GM12874 (cell line): ENCODE measurements around the gene MYO9B.

Experiments
- TF ChIP-seq, protein P1 (sequence below): IDR thresholded peaks from 2 replicates; pipeline ENCODE4 v1.5.1; 2011; ENCODE audit warnings: low read depth, mild to moderate bottlenecking, control low read depth, low read length, moderate library complexity; ENCODE audit not compliant: insufficient read depth

MYO9B gene, protein sequence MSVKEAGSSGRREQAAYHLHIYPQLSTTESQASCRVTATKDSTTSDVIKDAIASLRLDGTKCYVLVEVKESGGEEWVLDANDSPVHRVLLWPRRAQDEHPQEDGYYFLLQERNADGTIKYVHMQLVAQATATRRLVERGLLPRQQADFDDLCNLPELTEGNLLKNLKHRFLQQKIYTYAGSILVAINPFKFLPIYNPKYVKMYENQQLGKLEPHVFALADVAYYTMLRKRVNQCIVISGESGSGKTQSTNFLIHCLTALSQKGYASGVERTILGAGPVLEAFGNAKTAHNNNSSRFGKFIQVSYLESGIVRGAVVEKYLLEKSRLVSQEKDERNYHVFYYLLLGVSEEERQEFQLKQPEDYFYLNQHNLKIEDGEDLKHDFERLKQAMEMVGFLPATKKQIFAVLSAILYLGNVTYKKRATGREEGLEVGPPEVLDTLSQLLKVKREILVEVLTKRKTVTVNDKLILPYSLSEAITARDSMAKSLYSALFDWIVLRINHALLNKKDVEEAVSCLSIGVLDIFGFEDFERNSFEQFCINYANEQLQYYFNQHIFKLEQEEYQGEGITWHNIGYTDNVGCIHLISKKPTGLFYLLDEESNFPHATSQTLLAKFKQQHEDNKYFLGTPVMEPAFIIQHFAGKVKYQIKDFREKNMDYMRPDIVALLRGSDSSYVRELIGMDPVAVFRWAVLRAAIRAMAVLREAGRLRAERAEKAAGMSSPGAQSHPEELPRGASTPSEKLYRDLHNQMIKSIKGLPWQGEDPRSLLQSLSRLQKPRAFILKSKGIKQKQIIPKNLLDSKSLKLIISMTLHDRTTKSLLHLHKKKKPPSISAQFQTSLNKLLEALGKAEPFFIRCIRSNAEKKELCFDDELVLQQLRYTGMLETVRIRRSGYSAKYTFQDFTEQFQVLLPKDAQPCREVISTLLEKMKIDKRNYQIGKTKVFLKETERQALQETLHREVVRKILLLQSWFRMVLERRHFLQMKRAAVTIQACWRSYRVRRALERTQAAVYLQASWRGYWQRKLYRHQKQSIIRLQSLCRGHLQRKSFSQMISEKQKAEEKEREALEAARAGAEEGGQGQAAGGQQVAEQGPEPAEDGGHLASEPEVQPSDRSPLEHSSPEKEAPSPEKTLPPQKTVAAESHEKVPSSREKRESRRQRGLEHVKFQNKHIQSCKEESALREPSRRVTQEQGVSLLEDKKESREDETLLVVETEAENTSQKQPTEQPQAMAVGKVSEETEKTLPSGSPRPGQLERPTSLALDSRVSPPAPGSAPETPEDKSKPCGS (N-terminal part only)

DNA sequence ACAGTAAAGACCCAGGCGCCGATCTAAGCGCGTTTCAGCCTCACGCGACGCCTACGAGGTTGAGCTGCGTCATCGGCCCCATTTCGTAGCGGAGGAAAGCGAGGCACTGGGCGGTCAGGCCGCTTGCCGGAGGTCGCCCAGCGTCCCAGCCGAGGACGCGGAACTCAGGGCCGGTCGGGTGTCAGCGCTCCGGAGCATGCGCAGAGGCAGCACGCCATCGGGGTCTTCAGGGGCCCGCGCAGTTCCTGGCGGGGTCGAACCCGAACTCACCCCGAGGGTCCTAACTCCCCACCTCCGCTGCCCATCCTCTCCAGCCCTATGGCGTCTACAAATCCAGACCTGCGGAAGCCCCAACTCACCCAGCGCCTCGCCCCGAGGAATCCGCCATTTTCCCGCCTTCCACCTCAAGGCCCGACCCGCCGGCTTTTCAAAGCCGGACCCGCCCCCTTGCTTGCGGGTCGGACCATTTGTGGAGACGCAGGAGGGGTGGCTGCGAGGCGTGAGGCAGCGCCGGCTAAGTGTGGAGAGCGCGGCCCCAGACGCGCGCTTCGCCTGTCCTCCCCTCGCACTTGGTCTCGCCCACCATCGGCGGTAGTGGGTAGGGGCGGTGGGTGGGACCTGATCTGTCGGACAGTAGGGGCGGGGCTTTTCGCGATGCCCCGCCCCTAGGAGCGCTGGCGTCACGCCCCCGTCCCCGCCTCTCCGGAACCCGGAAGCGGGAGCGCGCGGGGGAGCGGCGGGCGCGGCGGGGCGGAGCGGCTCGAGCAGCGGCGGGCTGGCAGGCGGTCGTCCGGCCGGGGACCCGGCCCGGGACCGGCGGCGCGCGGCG lies at the start of gene MYO9B, which contains the start of gene HAUS8:
Gene MYO9B (plus strand): TSS at position 743 of the 829 bp plus-strand sequence. CDS start 25,941 bp downstream, outside the sequence.
Gene HAUS8 (minus strand): TSS at position 418 of the 829 bp plus-strand sequence. CDS start 30 bp downstream, at position 388.
- TF ChIP-seq, protein P1, sequence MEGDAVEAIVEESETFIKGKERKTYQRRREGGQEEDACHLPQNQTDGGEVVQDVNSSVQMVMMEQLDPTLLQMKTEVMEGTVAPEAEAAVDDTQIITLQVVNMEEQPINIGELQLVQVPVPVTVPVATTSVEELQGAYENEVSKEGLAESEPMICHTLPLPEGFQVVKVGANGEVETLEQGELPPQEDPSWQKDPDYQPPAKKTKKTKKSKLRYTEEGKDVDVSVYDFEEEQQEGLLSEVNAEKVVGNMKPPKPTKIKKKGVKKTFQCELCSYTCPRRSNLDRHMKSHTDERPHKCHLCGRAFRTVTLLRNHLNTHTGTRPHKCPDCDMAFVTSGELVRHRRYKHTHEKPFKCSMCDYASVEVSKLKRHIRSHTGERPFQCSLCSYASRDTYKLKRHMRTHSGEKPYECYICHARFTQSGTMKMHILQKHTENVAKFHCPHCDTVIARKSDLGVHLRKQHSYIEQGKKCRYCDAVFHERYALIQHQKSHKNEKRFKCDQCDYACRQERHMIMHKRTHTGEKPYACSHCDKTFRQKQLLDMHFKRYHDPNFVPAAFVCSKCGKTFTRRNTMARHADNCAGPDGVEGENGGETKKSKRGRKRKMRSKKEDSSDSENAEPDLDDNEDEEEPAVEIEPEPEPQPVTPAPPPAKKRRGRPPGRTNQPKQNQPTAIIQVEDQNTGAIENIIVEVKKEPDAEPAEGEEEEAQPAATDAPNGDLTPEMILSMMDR: no peak

DNA sequence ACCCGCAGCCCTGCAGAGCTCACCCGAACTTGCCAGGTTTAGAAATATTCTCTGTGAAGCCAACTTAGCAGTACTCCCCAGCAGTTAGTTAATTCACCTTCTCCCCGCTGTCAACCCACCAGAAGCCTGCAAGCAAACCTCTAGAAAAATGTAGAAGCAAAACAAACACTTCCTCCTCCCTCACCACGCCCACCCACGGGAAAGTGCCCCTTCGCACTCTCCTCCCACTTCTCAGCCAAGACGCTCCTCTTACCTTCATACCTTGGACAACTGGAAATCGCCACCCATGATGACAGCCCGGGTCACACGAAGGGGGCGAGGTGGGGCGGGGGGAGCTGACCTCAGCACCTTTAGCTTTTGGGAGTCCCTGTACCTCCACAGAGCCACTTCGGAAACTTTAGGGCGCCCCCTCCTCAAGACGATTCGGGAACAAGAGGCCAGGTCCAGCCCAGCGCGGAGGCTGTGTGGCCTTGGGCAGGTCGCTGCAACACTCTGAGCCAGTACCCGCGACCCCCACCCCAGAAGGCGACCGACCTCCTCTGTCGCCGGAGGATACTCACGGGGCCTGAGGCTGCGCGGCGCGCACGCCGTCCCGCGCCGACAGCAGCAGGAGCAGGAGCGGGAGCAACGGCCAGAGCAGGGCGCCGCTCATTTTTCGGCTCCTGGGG lies 49.5 kb upstream of the MYO9B start:
- TF ChIP-seq, protein P1: no peak

DNA sequence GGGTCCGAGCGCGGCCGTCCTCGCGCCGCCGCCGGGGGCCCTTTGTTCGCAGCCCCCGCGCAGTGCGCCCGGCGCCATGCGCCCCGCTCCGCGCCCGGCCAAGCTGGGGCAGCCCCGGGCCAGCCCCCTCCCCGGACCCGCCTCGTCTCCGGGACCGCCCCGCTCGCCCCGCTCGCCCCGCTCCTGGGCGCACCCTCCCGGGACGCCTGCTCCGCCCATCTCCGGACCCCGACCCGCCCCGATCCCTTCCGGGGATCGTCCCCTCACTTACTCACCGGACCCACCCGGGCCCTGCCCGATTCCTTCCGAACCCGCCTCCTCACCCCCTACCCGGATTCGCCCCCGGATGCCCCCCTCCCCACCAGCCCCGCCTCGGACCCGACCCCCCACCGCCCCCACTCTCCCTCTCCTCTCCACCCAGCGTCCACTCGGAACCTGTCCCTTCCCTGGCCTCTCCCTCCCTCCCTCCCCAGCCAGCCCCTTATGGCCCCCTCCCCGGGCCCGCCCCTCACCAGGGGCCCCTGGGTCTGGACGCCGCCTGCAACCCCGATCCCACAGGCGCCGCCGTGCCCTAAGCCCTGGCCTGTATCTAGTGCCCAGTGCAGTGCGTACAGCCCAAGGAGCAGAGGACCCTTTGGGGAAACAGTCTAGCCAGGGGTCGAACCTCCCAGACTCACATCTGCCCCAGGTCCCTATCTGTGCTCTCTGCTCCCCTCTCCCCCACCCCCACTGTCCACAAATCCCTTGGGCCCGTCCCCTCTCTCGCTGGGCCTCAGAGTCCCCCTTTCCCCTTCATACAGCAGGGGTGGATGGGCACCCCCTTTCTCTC lies 48.7 kb upstream of the MYO9B start, which contains the start of gene CPAMD8:
Gene CPAMD8 (minus strand): TSS at position 105 of the 829 bp plus-strand sequence. CDS start 168 bp downstream, outside the sequence.
- TF ChIP-seq, protein P1: no peak

DNA sequence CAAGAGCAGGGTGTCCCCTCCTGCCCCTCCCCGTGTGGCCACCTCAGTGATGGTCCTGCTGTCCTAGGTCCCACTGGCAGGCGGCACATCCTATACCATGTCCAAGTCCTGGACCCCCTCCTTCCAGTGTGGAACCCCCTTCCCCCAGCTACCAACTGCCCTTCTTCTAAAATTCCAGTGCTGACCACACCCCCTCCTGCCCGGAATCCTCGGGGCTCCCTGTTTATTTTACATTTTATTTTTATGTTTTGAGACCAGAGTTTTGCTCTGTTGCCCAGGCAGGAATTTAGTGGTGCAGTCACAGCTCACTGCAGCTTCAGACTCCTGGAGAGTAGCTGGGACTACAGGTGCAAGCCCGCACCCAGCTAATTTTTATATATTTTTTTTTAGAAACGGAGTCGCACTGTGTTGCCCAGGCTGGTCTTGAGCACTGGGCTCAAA lies 48.0 kb upstream of the MYO9B start:
- TF ChIP-seq, protein P1: no peak

DNA sequence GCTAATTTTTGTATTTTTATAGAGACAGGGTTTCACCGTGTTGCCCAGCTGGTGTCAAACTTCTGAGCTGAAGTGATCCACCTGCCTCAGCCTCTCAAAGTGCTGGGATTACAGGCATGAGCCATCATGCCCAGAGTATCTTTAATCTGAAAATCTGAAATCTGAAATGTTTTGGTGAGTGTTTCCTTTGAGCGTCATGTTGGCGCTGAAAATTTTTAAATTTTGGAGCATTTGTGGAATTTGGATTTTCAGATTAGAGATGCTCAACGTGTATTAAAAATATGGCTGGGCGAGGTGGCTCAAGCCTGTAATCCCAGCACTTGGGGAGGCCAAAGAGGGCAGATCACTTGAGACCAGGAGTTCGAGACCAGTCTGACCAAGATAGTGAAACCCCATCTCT lies 43.8 kb upstream of the MYO9B start:
- TF ChIP-seq, protein P1: no peak
